ENCODE measurements around the gene CACNB4.

DNA sequence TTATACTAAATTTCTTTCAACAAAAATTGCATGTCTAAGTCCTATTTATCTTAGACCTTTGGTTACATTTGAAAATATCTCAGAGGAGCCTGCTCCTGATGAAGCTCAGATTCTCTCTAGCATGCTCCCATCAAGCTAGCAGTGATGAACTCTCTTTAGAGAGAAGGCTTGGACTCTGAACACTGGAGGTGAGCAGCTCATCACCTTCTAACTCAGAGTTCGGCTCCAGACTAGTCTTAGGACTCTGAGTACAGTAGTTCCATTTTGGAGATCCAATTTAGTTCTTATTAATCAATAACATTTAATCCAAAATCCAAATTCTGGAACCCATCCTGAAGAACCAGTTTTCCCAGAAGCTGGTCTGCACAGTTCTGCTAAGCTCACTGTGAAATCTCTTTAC is 107.8 kb downstream of the CACNB4 start:
- TF ChIP-seq, protein P1, sequence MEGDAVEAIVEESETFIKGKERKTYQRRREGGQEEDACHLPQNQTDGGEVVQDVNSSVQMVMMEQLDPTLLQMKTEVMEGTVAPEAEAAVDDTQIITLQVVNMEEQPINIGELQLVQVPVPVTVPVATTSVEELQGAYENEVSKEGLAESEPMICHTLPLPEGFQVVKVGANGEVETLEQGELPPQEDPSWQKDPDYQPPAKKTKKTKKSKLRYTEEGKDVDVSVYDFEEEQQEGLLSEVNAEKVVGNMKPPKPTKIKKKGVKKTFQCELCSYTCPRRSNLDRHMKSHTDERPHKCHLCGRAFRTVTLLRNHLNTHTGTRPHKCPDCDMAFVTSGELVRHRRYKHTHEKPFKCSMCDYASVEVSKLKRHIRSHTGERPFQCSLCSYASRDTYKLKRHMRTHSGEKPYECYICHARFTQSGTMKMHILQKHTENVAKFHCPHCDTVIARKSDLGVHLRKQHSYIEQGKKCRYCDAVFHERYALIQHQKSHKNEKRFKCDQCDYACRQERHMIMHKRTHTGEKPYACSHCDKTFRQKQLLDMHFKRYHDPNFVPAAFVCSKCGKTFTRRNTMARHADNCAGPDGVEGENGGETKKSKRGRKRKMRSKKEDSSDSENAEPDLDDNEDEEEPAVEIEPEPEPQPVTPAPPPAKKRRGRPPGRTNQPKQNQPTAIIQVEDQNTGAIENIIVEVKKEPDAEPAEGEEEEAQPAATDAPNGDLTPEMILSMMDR (IDR thresholded peaks at IDR 0.05): no peak
- no peak for TF ChIP-seq EP300 (IDR thresholded peaks at IDR 0.05)

Measured in sigmoid colon (tissue), 4 donors.